ENCODE results near the gene SMCO3.

Gene SMCO3

GRCh38 chr12:14814014-14814413 is at the start of gene SMCO3:
Gene SMCO3, minus strand, starts transcription at chr12:14814182. Its CDS starts 7,502 bp downstream, at chr12:14806680.
- no peak for DNase-seq (ENCODE audit: low read depth)

GRCh38 chr12:14860490-14860889 is 46.5 kb upstream of the SMCO3 start:
- DNase-seq (ENCODE audit: low read depth), result no peak

GRCh38 chr12:14858513-14858912 is 44.5 kb upstream of the SMCO3 start:
- DNase-seq (ENCODE audit: low read depth), result no peak

GRCh38 chr12:14854586-14855183 is 40.7 kb upstream of the SMCO3 start:
- no peak for DNase-seq (ENCODE audit: low read depth)

GRCh38 chr12:14853961-14854360 is 40.0 kb upstream of the SMCO3 start:
- no peak for DNase-seq (ENCODE audit: low read depth)

- DNase-seq (ENCODE audit: low read depth), result no peak
Observed at GRCh38 chr12:14852880-14853279, 38.9 kb upstream of the SMCO3 start.

- DNase-seq (ENCODE audit: low read depth), result no peak
Observed at GRCh38 chr12:14850929-14851663, 37.1 kb upstream of the SMCO3 start.

GRCh38 chr12:14849661-14850060 is 35.7 kb upstream of the SMCO3 start:
- no peak for DNase-seq (ENCODE audit: low read depth)

- no peak for DNase-seq (ENCODE audit: low read depth)
Observed at GRCh38 chr12:14846876-14847580, 33.0 kb upstream of the SMCO3 start.

- no peak for DNase-seq (ENCODE audit: low read depth)
Observed at GRCh38 chr12:14846042-14846587, 32.1 kb upstream of the SMCO3 start.

GRCh38 chr12:14845350-14845750 is 31.4 kb upstream of the SMCO3 start:
- peak; percentile 5 for DNase-seq (ENCODE audit: low read depth)

- no peak for DNase-seq (ENCODE audit: low read depth)
Observed at GRCh38 chr12:14844401-14844800, 30.4 kb upstream of the SMCO3 start.

GRCh38 chr12:14843425-14843887 is 29.5 kb upstream of the SMCO3 start, which contains the start of gene ART4:
Gene ART4, minus strand, starts transcription at chr12:14843526. Its CDS starts 413 bp downstream, at chr12:14843113.
- no peak for DNase-seq (ENCODE audit: low read depth)

GRCh38 chr12:14842315-14842714 is 28.3 kb upstream of the SMCO3 start:
- no peak for DNase-seq (ENCODE audit: low read depth)

GRCh38 chr12:14841761-14842160 is 27.8 kb upstream of the SMCO3 start:
- no peak for DNase-seq (ENCODE audit: low read depth)

GRCh38 chr12:14840616-14841015 is 26.6 kb upstream of the SMCO3 start:
- no peak for DNase-seq (ENCODE audit: low read depth)

- DNase-seq (ENCODE audit: low read depth), result no peak
Observed at GRCh38 chr12:14839262-14839661, 25.3 kb upstream of the SMCO3 start.

GRCh38 chr12:14836336-14837210 is 22.6 kb upstream of the SMCO3 start:
- DNase-seq (ENCODE audit: low read depth), result no peak

GRCh38 chr12:14834509-14834908 is 20.5 kb upstream of the SMCO3 start:
- no peak for DNase-seq (ENCODE audit: low read depth)

- DNase-seq (ENCODE audit: low read depth), result no peak
Observed at GRCh38 chr12:14833952-14834351, 20.0 kb upstream of the SMCO3 start.

- DNase-seq (ENCODE audit: low read depth), result no peak
Observed at GRCh38 chr12:14833336-14833735, 19.4 kb upstream of the SMCO3 start.

- no peak for DNase-seq (ENCODE audit: low read depth)
Observed at GRCh38 chr12:14828892-14829291, 14.9 kb upstream of the SMCO3 start.

All from activated T-helper 1 cell treated with Interleukin-2 at 50 U/mL for 16 hours (primary cell).